ENCODE results near the gene EXOC6B. TPM values are rescaled to one million over a fixed set of nuclear protein-coding genes. Genes with fewer than 3 reads are reported as not detected.
A peak's percentile ranks its signal among the peaks of the same experiment; 100 is the strongest.

EXOC6B gene
- total RNA-seq, 1 donor from 2014 or later, result 46.1 TPM

DNA sequence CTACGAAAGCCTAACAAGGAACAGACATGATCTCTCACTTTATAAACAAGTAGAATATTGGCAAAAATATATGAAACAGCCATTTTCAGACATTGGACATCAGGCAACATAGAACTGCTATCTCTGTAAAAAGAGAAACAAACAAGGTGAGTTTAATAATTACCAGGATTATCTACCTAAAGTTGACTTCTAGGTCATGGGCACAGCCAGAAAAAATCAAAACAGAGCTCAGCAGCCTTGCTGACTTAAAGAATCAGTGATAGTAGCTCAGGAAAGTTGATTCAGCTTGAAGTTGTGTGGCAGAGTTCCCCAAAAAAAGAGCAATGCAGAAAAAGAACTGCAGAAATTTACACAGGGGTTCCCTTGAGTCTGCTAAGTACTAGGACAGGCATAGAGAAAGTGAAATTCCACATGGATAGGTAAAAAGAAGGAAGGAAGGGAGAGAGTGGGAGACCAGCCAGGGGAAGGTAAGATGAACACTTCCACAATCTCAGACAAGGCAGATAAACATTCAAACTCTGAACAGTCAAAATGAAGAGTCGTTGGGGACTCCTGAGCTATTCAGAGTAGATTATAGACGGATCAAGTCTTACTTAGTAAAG is 102.0 kb downstream of the EXOC6B start:
- Mint-ChIP-seq H3K27me3 (no peaks in the 10 kb centered on the region), H3K27ac (peak overlapping the region; percentile 62), H3K36me3 (no peaks in the 10 kb centered on the region), H3K9me3 (peaks cover 4% of the 10 kb centered on the region), H3K4me3 (peak overlapping the region; percentile 56), H3K4me1 (ENCODE audit: unreplicated experiment) (peaks cover 42% of the 10 kb centered on the region)
- no peak for TF ChIP-seq CTCF (conservative IDR thresholded peaks at IDR 0.05)
- no peak for DNase-seq (ENCODE audit: extremely low spot score, unreplicated experiment)

DNA sequence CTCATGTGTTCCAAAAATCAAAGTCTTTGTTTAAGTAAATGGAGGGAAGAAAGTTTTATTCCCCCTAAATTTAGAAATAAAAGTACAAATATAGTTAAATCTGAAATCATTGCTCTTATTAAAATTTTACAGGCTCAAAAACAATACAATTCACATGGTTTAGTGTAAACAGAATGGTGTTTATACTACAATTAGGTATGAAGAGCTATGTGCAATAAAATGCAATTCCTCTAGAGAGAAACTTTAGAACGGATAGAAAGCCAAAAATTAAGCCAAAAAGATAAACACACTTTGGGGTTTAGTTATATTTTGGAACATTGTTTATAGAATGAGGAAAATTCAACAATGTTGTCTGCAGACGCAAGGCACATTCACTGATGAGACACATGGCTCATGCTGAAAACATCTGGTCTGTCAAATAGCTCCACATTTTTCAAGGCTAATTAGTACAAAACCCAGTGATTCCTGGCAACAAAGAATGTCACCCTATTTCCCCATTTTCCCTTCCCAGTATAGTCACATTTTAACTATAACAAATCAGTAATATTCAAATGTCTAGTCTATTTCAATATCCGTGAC is 103.3 kb downstream of the EXOC6B start:
- Mint-ChIP-seq H3K9me3 (peaks cover 4% of the 10 kb centered on the region), H3K36me3 (no peaks in the 10 kb centered on the region), H3K4me1 (ENCODE audit: unreplicated experiment) (peaks cover 44% of the 10 kb centered on the region), H3K27ac (peak overlapping the region; percentile 52), H3K27me3 (no peaks in the 10 kb centered on the region), H3K4me3 (peak overlapping the region; percentile 48)
- no peak for TF ChIP-seq CTCF (conservative IDR thresholded peaks at IDR 0.05)
- DNase-seq (ENCODE audit: extremely low spot score, unreplicated experiment), result no peak

- Mint-ChIP-seq H3K9me3 (peaks cover 4% of the 10 kb centered on the region), H3K27me3 (no peaks in the 10 kb centered on the region), H3K4me3 (peak overlapping the region; percentile 51), H3K27ac (peak overlapping the region; percentile 74), H3K4me1 (ENCODE audit: unreplicated experiment) (peaks cover 37% of the 10 kb centered on the region), H3K36me3 (no peaks in the 10 kb centered on the region)
- DNase-seq (ENCODE audit: extremely low spot score, unreplicated experiment), result no peak
- no peak for TF ChIP-seq CTCF (conservative IDR thresholded peaks at IDR 0.05)
Observed at GRCh38 chr2:72719416-72719815, 106.4 kb downstream of the EXOC6B start.

DNA sequence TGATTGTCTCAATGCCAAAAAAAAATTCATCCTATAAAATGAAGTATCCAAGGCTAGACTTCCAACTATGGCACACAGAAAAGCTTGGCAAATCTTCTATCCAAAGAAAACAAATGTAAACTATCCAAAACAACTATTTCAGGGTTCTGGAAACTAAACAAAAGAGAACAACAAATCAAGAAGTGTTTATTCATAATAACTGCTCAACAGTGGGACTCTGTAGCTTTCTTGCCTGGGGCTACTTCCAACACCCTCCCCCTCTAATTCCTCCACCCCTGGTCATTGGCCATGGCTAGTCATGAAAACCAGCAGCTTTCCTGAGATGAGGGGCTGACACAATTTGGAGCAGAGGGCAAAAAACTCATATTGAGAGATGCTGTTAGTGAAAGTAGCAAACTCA is 107.0 kb downstream of the EXOC6B start:
- no peak for TF ChIP-seq CTCF (conservative IDR thresholded peaks at IDR 0.05)
- no peak for DNase-seq (ENCODE audit: extremely low spot score, unreplicated experiment)
- H3K4me3 Mint-ChIP-seq, result no peak overlapping the region
- peaks cover 32% of the 10 kb centered on the region for H3K4me1 Mint-ChIP-seq (ENCODE audit: unreplicated experiment)
- H3K9me3 Mint-ChIP-seq, result peaks cover 4% of the 10 kb centered on the region
- no peaks in the 10 kb centered on the region for H3K27me3 Mint-ChIP-seq
- H3K36me3 Mint-ChIP-seq, result peaks cover 3% of the 10 kb centered on the region
- peak overlapping the region; percentile 74 for H3K27ac Mint-ChIP-seq

DNA sequence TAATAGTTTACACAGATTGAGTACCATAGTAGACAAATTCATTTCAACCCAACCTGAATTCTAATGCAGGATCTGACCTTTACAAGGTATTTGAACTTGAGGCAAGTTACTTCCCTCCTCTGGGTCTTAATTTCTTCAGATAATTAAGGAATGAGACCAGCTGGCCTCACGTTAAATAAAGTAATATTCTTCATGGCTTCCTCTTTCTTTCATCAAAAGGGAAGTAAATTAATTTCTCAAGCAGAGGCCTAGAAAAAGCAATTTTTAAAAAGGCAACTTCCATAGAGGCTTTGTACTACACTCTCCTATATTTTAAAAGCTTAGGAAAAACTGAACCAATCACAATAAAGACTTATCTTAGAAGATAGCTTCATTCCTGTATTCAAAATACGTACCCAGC is 109.2 kb downstream of the EXOC6B start:
- H3K27me3 Mint-ChIP-seq, result no peaks in the 10 kb centered on the region
- TF ChIP-seq CTCF (conservative IDR thresholded peaks at IDR 0.05), result no peak
- H3K4me1 Mint-ChIP-seq (ENCODE audit: unreplicated experiment), result peaks cover 16% of the 10 kb centered on the region
- no peak overlapping the region for H3K27ac Mint-ChIP-seq
- H3K9me3 Mint-ChIP-seq, result peaks cover 4% of the 10 kb centered on the region
- peaks cover 8% of the 10 kb centered on the region for H3K36me3 Mint-ChIP-seq
- DNase-seq (ENCODE audit: extremely low spot score, unreplicated experiment), result no peak
- H3K4me3 Mint-ChIP-seq, result no peak overlapping the region
